Vagina (tissue), 2 donors: ENCODE results near the gene CLCF1. TPM values are rescaled to one million over a fixed set of nuclear protein-coding genes. Genes with fewer than 3 reads are reported as not detected.
"Not testable (repeated sequence)": the region's sequence is repeated elsewhere in the genome, so short reads cannot be mapped to it uniquely, and the experiment has no call there.

ENCODE experiments used
- DNase-seq, 2 donors: peaks; one replicate each; pipeline ENCODE4 v3.0.0-alpha.2; 2017; ENCODE audit errors: extremely low spot score in 2 of 2
- H3K27ac ChIP-seq: fragments of 200-600 bp; sonication (generic); one replicate; pipeline ENCODE4 v1.5.1; 2019
- H3K27me3 ChIP-seq: fragments of 200-600 bp; sonication (generic); one replicate; pipeline ENCODE4 v1.5.1; 2019
- H3K36me3 ChIP-seq, 2 donors: fragments of 200-600 bp; sonication (generic); one replicate each; pipeline ENCODE4 v1.5.1; 2017 to 2019
- H3K4me1 ChIP-seq: fragments of 200-600 bp; sonication (generic); one replicate; pipeline ENCODE4 v1.5.1; 2019
- H3K4me3 ChIP-seq, 2 donors: fragments of 200-600 bp; sonication (generic); 1 replicate in 1 of 2; 2 replicates in 1 of 2; pipeline ENCODE4 v1.5.1; 2016 to 2019
- H3K9me3 ChIP-seq: fragments of 200-600 bp; sonication (generic); one replicate; pipeline ENCODE4 v1.5.1; 2019
- POLR2A ChIP-seq, 2 donors: fragments of 450-650 bp; IDR thresholded peaks; one replicate each; pipeline ENCODE4 v1.6.1; 2017; ENCODE audit warnings: antibody characterized with exemption in 2 of 2, mild to moderate bottlenecking in 2 of 2, moderate library complexity in 2 of 2
- POLR2AphosphoS5 ChIP-seq, 2 donors: sonication (generic); formaldehyde crosslinking; IDR thresholded peaks; one replicate each; pipeline ENCODE4 v1.9.0; 2017; ENCODE audit warnings: antibody characterized with exemption in 2 of 2, mild to moderate bottlenecking in 2 of 2, low read depth in 1 of 2; ENCODE audit not compliant: insufficient read depth in 1 of 2
- intact Hi-C: fragments of 100-400 bp; cut with DNase I; formaldehyde crosslinking; loops from one replicate; pipeline ENCODE4 v1.15.1; 2023
- total RNA-seq: library from RNA; depleted of rRNA; stranded (reverse); fragments of >200 nt; gene quantifications from one replicate; pipeline ENCODE4 v1.2.3, GENCODE V29; 2016
- TF ChIP-seq, protein P1 (sequence below), 3 experiments: fragments of 450-650 bp in 2 of 3; fragments of 200-600 bp in 1 of 3; sonication (generic) in 1 of 3; IDR thresholded peaks; one replicate each; pipeline ENCODE4 v1.5.1; 2017 to 2019; ENCODE audit warnings: antibody characterized with exemption in 3 of 3, mild to moderate bottlenecking in 2 of 3, moderate library complexity in 2 of 3

CLCF1 gene
- total RNA-seq, 1 donor from 2014 or later = 20.6 TPM

DNA sequence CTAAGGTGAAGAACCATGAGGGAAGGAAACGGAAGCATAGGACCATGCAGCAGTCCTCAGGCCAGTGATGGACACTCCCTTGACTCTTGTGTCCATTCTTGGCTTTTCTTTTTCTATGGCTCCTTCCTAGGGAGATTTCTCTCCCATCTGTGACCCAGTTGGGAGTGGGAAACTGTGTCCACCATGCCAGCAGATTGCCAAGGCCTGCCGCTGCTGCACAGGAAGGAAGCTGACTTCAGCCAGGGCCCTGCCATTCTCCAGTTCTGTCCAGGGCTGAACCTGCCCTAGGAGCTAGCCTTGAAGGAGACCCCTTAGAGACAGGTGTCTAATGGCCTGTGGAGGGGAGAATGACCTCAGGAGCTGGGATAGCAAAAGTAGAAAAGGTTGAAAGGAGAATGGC lies 52.7 kb downstream of the CLCF1 start:
- Histone ChIP-seq H3K36me3 (no peaks in the 10 kb centered on the region), H3K9me3 (no peaks in the 10 kb centered on the region), H3K4me3 (no peak overlapping the region), H3K27ac (no peak overlapping the region), H3K4me1 (peaks cover 27% of the 10 kb centered on the region), H3K27me3 (no peaks in the 10 kb centered on the region)
- intact Hi-C loops = no loop called here
- TF ChIP-seq, protein P1, sequence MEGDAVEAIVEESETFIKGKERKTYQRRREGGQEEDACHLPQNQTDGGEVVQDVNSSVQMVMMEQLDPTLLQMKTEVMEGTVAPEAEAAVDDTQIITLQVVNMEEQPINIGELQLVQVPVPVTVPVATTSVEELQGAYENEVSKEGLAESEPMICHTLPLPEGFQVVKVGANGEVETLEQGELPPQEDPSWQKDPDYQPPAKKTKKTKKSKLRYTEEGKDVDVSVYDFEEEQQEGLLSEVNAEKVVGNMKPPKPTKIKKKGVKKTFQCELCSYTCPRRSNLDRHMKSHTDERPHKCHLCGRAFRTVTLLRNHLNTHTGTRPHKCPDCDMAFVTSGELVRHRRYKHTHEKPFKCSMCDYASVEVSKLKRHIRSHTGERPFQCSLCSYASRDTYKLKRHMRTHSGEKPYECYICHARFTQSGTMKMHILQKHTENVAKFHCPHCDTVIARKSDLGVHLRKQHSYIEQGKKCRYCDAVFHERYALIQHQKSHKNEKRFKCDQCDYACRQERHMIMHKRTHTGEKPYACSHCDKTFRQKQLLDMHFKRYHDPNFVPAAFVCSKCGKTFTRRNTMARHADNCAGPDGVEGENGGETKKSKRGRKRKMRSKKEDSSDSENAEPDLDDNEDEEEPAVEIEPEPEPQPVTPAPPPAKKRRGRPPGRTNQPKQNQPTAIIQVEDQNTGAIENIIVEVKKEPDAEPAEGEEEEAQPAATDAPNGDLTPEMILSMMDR (IDR thresholded peaks at IDR 0.05) = no peak
- TF ChIP-seq POLR2AphosphoS5 (IDR thresholded peaks at IDR 0.05; ENCODE audit: insufficient read depth in 1 of 2, low read depth in 1 of 2) (no peak), POLR2A (IDR thresholded peaks at IDR 0.05) (no peak)
- no peak for DNase-seq

DNA sequence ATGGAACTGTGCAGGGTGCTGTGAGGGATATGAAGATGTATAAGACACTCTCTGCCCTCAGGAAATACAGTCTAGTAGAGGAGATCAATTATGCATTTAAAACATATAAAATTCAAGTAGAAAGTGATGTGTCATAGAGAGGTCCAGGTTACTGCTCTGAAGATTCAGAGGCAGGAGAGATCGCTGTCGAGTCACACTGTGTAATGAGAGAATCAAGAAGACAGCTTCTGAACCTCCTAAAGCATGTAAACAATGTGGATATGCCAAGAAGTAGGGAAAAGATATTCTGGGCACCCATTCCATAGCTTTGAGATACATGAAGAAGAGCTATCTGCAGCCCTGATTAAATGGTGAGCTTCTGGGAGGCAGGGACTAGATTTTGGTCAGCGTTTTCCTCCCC lies 53.4 kb downstream of the CLCF1 start:
- H3K4me1 ChIP-seq = peaks cover 27% of the 10 kb centered on the region
- no peak overlapping the region for H3K4me3 ChIP-seq
- no peaks in the 10 kb centered on the region for H3K9me3 ChIP-seq
- no peak overlapping the region for H3K27ac ChIP-seq
- TF ChIP-seq POLR2AphosphoS5 (IDR thresholded peaks at IDR 0.05; ENCODE audit: insufficient read depth in 1 of 2, low read depth in 1 of 2) = no peak
- TF ChIP-seq POLR2A (IDR thresholded peaks at IDR 0.05) = no peak
- TF ChIP-seq, protein P1 (IDR thresholded peaks at IDR 0.05) = no peak
- intact Hi-C loops = no loop called here
- no peaks in the 10 kb centered on the region for H3K36me3 ChIP-seq
- no peak for DNase-seq
- H3K27me3 ChIP-seq = no peaks in the 10 kb centered on the region

DNA sequence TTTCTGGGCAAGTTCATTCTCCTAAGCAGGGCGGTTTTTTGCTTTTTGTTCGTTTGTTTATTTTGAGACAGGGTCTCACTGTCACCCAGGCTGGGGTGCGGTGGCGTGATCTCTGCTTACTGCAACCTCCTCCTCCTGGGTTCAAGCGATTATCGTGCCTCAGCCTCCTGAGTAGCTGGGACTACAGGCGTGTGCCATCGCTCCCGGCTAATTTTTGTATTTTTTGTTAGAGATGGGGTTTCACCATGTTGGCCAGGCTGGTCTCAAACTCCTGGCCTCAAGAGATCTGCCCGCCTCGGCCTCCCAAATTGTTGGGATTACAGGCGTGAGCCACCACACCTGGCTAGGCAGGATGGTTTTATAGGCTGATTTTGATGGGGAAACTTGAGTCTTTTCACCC lies 54.5 kb downstream of the CLCF1 start:
- H3K27me3 ChIP-seq, DNase-seq, H3K36me3 ChIP-seq, H3K27ac ChIP-seq, H3K9me3 ChIP-seq, intact Hi-C loops: not testable (repeated sequence)
- peaks cover 27% of the 10 kb centered on the region for H3K4me1 ChIP-seq
- peak overlapping the region in 1 of 2 donors; percentile 84 for H3K4me3 ChIP-seq

DNA sequence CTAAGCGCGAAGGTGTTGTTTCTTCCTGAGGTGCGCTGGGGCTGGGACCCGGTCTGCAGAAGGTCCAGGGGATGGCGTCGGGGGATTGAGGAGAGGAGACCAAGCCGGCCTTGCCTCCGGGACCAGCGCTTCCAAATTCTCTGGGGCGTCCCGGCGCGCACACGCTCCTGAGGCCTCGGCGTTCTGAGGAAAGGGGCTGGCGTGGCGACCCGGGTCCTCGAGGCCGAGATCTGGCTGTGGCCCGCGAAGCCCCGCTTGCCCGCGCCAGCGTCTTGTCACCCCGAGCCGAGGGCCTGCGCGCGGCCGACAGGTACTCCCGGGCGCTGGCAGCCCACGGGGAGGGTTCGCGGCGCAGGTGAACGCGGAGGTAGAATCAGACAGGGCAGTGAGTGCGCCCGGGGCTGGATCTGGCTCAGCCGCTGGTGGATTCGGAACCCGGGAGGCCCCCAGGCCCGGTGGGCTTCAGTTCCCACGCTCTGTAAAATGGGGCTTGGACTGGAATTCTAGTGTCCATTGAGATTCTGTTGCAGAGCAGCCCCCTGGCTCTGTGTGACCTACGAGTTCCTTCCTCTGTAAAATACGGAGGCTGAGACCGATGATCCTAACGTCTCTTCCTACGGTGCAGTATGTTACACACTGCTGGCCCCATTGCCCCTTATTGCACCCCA lies 55.4 kb downstream of the CLCF1 start:
- H3K4me3 ChIP-seq = peak overlapping the region; percentile 73 to 84
- TF ChIP-seq, protein P1 (IDR thresholded peaks at IDR 0.05) = no peak
- TF ChIP-seq POLR2A (IDR thresholded peaks at IDR 0.05) (no peak), POLR2AphosphoS5 (IDR thresholded peaks at IDR 0.05; ENCODE audit: insufficient read depth in 1 of 2, low read depth in 1 of 2) (no peak)
- peak overlapping the region; percentile 98 for H3K27ac ChIP-seq
- intact Hi-C loops = loop anchor here (1.0 kb wide), 1 partner anchor 52 kb away; the partner anchor contains the start of gene GRK2
- H3K9me3 ChIP-seq = no peaks in the 10 kb centered on the region
- no peaks in the 10 kb centered on the region for H3K36me3 ChIP-seq
- H3K27me3 ChIP-seq = no peaks in the 10 kb centered on the region
- H3K4me1 ChIP-seq = peaks cover 32% of the 10 kb centered on the region
- DNase-seq = no peak

DNA sequence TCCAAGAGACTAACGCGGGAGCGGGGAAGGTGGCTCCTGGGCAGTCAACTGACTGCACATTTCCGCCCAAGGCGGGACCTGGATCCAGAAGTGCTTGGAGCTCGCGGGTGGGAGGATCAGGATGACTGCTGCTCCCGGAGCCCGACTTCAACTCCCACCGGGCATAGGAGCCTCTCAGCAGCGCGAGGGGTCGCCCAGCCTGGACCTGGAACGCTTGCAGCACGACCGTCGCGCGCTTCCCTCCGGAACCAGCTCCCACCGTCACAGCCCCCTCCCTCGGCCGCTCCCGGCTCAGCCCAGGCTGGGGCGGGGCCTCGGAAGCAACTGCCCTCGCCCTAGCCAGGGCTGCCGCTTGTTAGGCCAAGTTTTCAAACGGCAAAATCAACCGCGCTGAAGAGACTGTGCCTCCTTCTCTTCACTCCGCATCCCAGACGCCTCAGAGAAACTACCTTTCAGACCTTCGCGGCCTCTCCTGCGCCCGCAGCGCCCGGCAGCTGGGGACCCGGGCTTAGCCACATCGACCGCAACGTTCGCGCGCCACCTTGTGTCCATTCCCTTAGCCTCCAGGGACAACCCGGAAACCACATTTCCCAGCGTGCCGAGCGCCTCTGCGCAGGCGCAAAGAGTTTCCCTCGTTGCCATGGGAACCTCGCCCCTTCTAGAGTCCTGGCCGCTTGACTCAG lies 56.1 kb downstream of the CLCF1 start:
- peaks cover 39% of the 10 kb centered on the region for H3K4me1 ChIP-seq
- H3K4me3 ChIP-seq = peak overlapping the region; percentile 73 to 84
- TF ChIP-seq POLR2AphosphoS5 (IDR thresholded peaks at IDR 0.05; ENCODE audit: insufficient read depth in 1 of 2, low read depth in 1 of 2) (peak; percentile 91 to 92), POLR2A (IDR thresholded peaks at IDR 0.05) (peak in 1 of 2 donors; percentile 57)
- TF ChIP-seq, protein P1 (IDR thresholded peaks at IDR 0.05) = peak; percentile 97 to 99 (median 98)
- peak overlapping the region; percentile 98 for H3K27ac ChIP-seq
- no peaks in the 10 kb centered on the region for H3K36me3 ChIP-seq
- intact Hi-C loops = loop anchor here (1.0 kb wide), 1 partner anchor 51 kb away; the partner anchor contains the start of gene GRK2
- H3K27me3 ChIP-seq = no peaks in the 10 kb centered on the region
- no peaks in the 10 kb centered on the region for H3K9me3 ChIP-seq
- DNase-seq = peak; percentile 95 to 98
